Loucy (cell line): ENCODE data around the gene CCDC85C.

Source experiments
- H2AFZ ChIP-seq: fragments of 200-600 bp; sonication (generic); 2 replicates; pipeline ENCODE4 v1.6.0; 2016; ENCODE audit warnings: antibody characterized with exemption, mild to moderate bottlenecking, low read length, moderate library complexity
- H3F3A ChIP-seq: fragments of 200-600 bp; 2 replicates; pipeline ENCODE4 v1.6.0; 2016; ENCODE audit warnings: antibody characterized with exemption, low read depth, mild to moderate bottlenecking
- H3K27me3 ChIP-seq: fragments of 200-600 bp; sonication (generic); 2 replicates; pipeline ENCODE4 v1.6.1; 2014; ENCODE audit warnings: low read length, mild to moderate bottlenecking; ENCODE audit not compliant: insufficient read depth, poor library complexity, severe bottlenecking
- H3K36me3 ChIP-seq: fragments of 200-600 bp; sonication (generic); 2 replicates; pipeline ENCODE4 v1.6.1; 2016; ENCODE audit warnings: low read length; ENCODE audit not compliant: insufficient read depth
- H3K4me1 ChIP-seq: fragments of 200-600 bp; sonication (generic); 2 replicates; pipeline ENCODE4 v1.5.1; 2014; ENCODE audit warnings: low read length, mild to moderate bottlenecking; ENCODE audit not compliant: insufficient read depth, poor library complexity, severe bottlenecking
- H3K4me2 ChIP-seq: fragments of 200-600 bp; sonication (generic); 2 replicates; pipeline ENCODE4 v1.6.0; 2014; ENCODE audit warnings: antibody characterized with exemption, low read length, low read depth, mild to moderate bottlenecking; ENCODE audit not compliant: poor library complexity, severe bottlenecking
- H3K4me3 ChIP-seq: fragments of 200-600 bp; sonication (generic); 2 replicates; pipeline ENCODE4 v1.5.1; 2014; ENCODE audit warnings: low read length, mild to moderate bottlenecking, mixed read lengths; ENCODE audit not compliant: poor library complexity, severe bottlenecking
- H3K79me2 ChIP-seq: fragments of 200-600 bp; sonication (generic); 2 replicates; pipeline ENCODE4 v1.6.1; 2014; ENCODE audit warnings: low read length; ENCODE audit not compliant: insufficient read depth
- H3K9ac ChIP-seq: fragments of 200-600 bp; sonication (generic); 2 replicates; pipeline ENCODE4 v1.6.0; 2014; ENCODE audit warnings: mild to moderate bottlenecking, low read depth, low read length, moderate library complexity; ENCODE audit not compliant: poor library complexity, severe bottlenecking
- H3K9me2 ChIP-seq: fragments of 200-600 bp; sonication (generic); replicated peaks from 2 replicates; pipeline ENCODE4 v1.6.1; 2016; ENCODE audit warnings: low read depth, low read length, mixed read lengths
- H3K9me3 ChIP-seq: fragments of 200-600 bp; sonication (generic); 2 replicates; pipeline ENCODE4 v1.6.1; 2014; ENCODE audit warnings: mild to moderate bottlenecking, antibody characterized with exemption, low read length, low read depth; ENCODE audit not compliant: insufficient read depth
- H4K20me1 ChIP-seq: fragments of 200-600 bp; sonication (generic); 2 replicates; pipeline ENCODE4 v1.6.0; 2014; ENCODE audit warnings: antibody characterized with exemption, low read length, mild to moderate bottlenecking; ENCODE audit not compliant: insufficient read depth, poor library complexity, severe bottlenecking
- CTCF ChIP-seq: fragments of 200-600 bp; sonication (generic); conservative IDR thresholded peaks from 2 replicates; pipeline ENCODE4 v1.5.1; 2014; ENCODE audit warnings: mild to moderate bottlenecking, antibody characterized with exemption, low read length
- EZH2phosphoT487 ChIP-seq: fragments of 200-600 bp; IDR thresholded peaks from 2 replicates; pipeline ENCODE4 v1.6.1; 2018; ENCODE audit warnings: antibody characterized with exemption, mild to moderate bottlenecking, moderate library complexity, borderline replicate concordance

The CCDC85C gene

GRCh38 chr14:99612738-99613330, 8.8 kb upstream of the CCDC85C start:
- Histone ChIP-seq H3K36me3 (no peaks in the 10 kb centered on the region), H3K9ac (no peak overlapping the region), H3K79me2 (no peaks in the 10 kb centered on the region), H3K9me3 (no peaks in the 10 kb centered on the region), H3K9me2 (no peaks in the 10 kb centered on the region), H3K4me3 (no peak overlapping the region), H4K20me1 (no peaks in the 10 kb centered on the region), H3F3A (no peaks in the 10 kb centered on the region), H3K4me2 (no peak overlapping the region), H2AFZ (no peak overlapping the region), H3K27me3 (no peaks in the 10 kb centered on the region), H3K4me1 (no peaks in the 10 kb centered on the region)
- TF ChIP-seq CTCF: no peak
- no peak for TF ChIP-seq EZH2phosphoT487

- H3F3A ChIP-seq: no peaks in the 10 kb centered on the region
- no peak overlapping the region for H3K4me2 ChIP-seq
- TF ChIP-seq EZH2phosphoT487 (no peak), CTCF (no peak)
- no peaks in the 10 kb centered on the region for H4K20me1 ChIP-seq
- H3K27me3 ChIP-seq: no peaks in the 10 kb centered on the region
- no peaks in the 10 kb centered on the region for H3K4me1 ChIP-seq
- H3K9me2 ChIP-seq: no peaks in the 10 kb centered on the region
- no peaks in the 10 kb centered on the region for H3K9me3 ChIP-seq
- no peak overlapping the region for H3K9ac ChIP-seq
- no peak overlapping the region for H3K4me3 ChIP-seq
- no peak overlapping the region for H2AFZ ChIP-seq
- H3K36me3 ChIP-seq: no peaks in the 10 kb centered on the region
- H3K79me2 ChIP-seq: no peaks in the 10 kb centered on the region
Measured at GRCh38 chr14:99612071-99612737, 8.2 kb upstream of the CCDC85C start.

GRCh38 chr14:99611646-99612045, 7.6 kb upstream of the CCDC85C start:
- H4K20me1 ChIP-seq: no peaks in the 10 kb centered on the region
- no peaks in the 10 kb centered on the region for H3K27me3 ChIP-seq
- no peak overlapping the region for H2AFZ ChIP-seq
- no peaks in the 10 kb centered on the region for H3F3A ChIP-seq
- H3K4me3 ChIP-seq: no peak overlapping the region
- no peak overlapping the region for H3K4me2 ChIP-seq
- TF ChIP-seq CTCF (no peak), EZH2phosphoT487 (no peak)
- no peaks in the 10 kb centered on the region for H3K9me3 ChIP-seq
- no peak overlapping the region for H3K9ac ChIP-seq
- H3K9me2 ChIP-seq: no peaks in the 10 kb centered on the region
- no peaks in the 10 kb centered on the region for H3K79me2 ChIP-seq
- H3K36me3 ChIP-seq: no peaks in the 10 kb centered on the region
- H3K4me1 ChIP-seq: no peaks in the 10 kb centered on the region
